Stimulated activated CD8-positive, alpha-beta memory T cell treated with anti-CD3 and anti-CD28 coated beads, Interleukin-12 subunit alpha, Interleukin-12 subunit beta, amount 100 ng/mL, for 24 hours (primary cell): Measurements from ENCODE around the gene COG3.

Experiments
- DNase-seq: peaks from one replicate; pipeline ENCODE4 v3.0.0-alpha.2; 2020; ENCODE audit errors: extremely low read depth

Gene COG3

DNA sequence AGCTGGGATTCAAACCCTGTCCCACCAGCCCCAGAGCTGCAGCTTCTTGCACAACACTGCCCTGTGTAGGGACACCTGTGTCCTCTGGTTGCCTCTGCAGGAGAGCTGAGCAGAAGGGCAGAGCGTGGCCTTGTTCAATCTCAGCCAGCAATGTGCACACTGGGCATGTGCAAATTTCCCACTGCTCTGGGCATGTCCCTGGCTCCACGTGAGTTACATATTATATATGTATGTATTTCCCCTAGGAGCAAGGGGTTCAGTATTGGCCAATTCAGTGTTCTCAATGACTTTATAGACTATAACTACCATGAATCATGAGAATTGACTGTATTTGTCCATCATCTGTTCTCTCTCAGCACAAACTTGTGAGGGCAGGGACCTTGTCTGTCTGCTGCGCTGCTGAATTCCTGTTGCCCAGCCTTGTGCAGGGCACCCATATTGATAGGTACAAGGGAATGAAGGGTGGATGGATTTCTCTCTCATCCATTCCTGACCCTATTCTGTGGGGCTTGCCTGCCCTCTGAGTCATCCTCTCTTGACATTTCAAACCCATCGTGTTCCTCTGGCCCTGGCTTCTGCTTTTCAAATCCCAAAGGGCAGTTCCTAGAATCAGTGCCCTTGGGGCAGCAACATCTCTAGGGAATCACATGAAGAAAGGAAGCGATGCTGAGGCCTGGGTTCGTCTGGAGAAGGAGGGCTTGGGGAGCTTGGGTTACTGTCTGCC lies 81.1 kb downstream of the COG3 start:
- no peak for DNase-seq

- no peak for DNase-seq
Observed at GRCh38 chr13:45546410-45546765, 81.6 kb downstream of the COG3 start.

GRCh38 chr13:45548281-45548680 lies 83.5 kb downstream of the COG3 start:
- DNase-seq, result no peak

GRCh38 chr13:45554604-45555109 lies 89.9 kb downstream of the COG3 start:
- DNase-seq, result no peak

DNA sequence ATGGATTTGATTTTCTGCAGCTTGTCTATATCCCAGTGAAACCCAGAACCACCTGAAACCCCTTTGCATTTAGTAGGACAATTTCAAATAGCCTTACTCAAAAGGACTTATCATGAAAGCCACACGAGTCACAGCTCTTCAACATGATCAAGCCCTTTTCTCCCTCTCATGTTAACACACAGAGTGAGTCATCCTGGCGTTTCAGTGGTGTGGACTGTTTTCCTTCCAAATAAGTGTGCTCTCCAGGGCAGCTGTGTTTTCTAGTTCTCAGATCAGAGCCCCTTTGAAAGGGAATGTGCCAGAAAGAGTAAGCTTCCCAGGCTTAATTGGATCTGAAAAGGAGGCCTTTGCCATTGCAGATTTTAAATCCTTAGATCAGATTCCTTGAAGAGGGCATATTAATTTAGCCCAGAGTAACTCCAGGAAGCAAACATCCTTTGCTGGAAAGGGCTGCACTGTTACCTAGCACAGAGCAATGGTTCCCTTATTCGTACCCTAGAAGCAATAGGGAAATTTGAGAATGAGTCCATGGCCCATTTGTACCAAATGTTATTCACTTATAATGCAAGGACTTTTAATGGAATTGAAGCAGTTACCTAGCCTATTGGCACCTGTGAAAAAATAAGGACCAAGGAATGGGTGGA lies 99.5 kb downstream of the COG3 start:
- DNase-seq, result no peak

DNA sequence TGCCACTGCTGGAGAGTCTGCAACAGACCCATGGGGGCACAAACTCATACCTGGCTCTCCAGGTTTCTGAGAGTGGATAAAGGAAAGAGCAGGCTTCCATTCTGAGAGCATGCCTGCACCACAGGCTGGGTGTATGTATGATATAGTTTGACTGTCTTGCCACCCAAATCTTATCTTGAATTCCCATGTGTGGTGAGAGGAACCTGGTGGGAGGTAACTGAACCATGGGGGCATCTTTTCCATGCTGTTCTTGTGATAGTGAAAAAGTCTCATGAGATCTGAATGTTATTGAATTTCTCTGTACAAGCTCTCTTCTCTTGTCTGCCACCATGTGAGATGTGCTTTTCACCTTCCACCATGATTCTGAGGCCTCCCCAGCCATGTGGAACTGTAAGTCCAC lies 100.6 kb downstream of the COG3 start:
- DNase-seq, result no peak

DNA sequence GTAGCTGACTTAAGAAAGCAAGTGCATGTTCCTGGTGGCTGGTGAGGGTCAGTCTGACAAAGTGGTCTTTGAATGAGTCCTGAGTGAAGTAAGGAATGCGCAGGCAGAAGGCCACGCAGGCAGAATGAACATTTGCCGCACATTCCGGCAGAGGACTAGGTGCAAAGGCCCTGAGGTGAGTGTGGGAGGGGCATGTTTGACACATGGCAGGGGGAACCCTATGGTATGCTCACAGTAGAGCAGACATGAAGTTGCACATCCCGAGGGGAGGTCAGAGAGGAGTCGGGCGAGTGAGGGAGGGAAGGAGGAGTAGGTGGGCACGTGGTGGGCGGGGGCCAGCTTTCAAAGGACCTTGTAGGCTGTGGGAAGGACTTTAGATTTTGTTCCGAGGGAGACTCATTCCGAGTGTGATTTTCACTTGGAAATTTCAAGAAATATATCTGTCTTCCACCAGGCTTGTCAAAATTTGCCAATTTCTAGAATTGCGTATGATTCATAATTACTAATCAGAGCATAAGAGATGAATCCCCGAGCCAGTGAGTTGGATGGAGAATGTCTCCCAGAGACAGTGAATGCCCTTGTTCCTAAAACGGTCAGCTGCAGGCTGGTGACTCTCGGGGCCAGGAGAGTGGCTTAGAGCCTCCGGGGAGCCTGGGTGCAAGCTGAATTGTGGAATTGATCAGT lies 110.5 kb downstream of the COG3 start:
- no peak for DNase-seq

GRCh38 chr13:45575830-45576180 lies 111.1 kb downstream of the COG3 start:
- no peak for DNase-seq

DNA sequence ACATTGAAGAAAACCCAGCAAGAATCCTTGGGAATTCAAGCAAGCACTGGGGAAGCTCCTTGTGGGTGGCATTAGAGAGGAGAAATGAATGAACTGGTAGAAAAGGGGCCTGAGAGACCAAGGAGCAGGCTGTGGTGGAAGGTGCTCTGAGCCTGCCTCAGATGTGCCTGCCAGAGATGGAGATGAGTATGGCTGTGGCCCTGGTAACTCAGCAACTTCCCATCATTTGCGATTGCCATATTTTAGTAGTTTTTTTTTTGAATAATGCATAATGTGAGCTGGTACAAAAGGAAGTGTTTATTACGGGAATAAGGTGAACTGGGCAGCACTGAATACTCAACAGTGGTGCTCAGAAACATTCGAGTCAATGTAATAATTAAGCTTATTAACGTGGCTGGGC lies 111.7 kb downstream of the COG3 start:
- no peak for DNase-seq

GRCh38 chr13:45582408-45583076 lies 117.8 kb downstream of the COG3 start:
- DNase-seq, result no peak

- no peak for DNase-seq
Observed at GRCh38 chr13:45584816-45585215, 120.1 kb downstream of the COG3 start.
